ENCODE measurements around the gene MAD1L1. TPM values are rescaled to one million over a fixed set of nuclear protein-coding genes. Genes with fewer than 3 reads are reported as not detected.

The MAD1L1 gene
- total and polyA plus RNA-seq, 3 experiments from 2014 or later, result 43.6 to 185 (median 47.3) TPM

- no peaks in the 10 kb centered on the region for H3K9me3 ChIP-seq (ENCODE audit: low read length)
- CTCF ChIA-PET, result no interaction called here
- no peak overlapping the region for H3K4me3 ChIP-seq (ENCODE audit: low read length)
- Mint-ChIP-seq H3K9me3 (no peaks in the 10 kb centered on the region), H3K27ac (no peak overlapping the region), H3K36me3 (peaks cover 2 to 5% (median 5%) of the 10 kb centered on the region in 3 donors), H3K4me1 (peaks cover 6 to 22% (median 12%) of the 10 kb centered on the region in 3 donors), H3K4me3 (no peak overlapping the region), H3K27me3 (peaks cover 0 to 2% of the 10 kb centered on the region in 2 donors)
- H3K4me1 ChIP-seq (ENCODE audit: insufficient read depth, low read length), result peaks cover 19% of the 10 kb centered on the region
- H3K36me3 ChIP-seq (ENCODE audit: insufficient read depth, low read length), result no peaks in the 10 kb centered on the region
- no peaks in the 10 kb centered on the region for H3K27me3 ChIP-seq (ENCODE audit: insufficient read depth, low read length, poor library complexity, severe bottlenecking)
- POLR2A ChIA-PET, result no interaction called here
- H3K27ac ChIP-seq (ENCODE audit: low read depth, low read length), result no peak overlapping the region
- DNase-seq, result no peak
These were observed 278.3 kb downstream of the MAD1L1 start for GRCh38 chr7:1954366-1955004.

GRCh38 chr7:1953199-1954190 is 279.2 kb downstream of the MAD1L1 start:
- POLR2A ChIA-PET, result no interaction called here

GRCh38 chr7:1952781-1953180 is 280.0 kb downstream of the MAD1L1 start:
- no peaks in the 10 kb centered on the region for H3K9me3 Mint-ChIP-seq
- no peak overlapping the region for H3K27ac Mint-ChIP-seq
- peaks cover 6 to 25% (median 14%) of the 10 kb centered on the region in 3 donors for H3K4me1 Mint-ChIP-seq

More at GRCh38 chr7:1953199-1954190, 279.2 kb downstream of the MAD1L1 start:
- no peak for DNase-seq
- Histone ChIP-seq H3K27ac (ENCODE audit: low read depth, low read length) (no peak overlapping the region), H3K9me3 (ENCODE audit: low read length) (no peaks in the 10 kb centered on the region), H3K4me3 (ENCODE audit: low read length) (no peak overlapping the region), H3K27me3 (ENCODE audit: insufficient read depth, low read length, poor library complexity, severe bottlenecking) (no peaks in the 10 kb centered on the region), H3K4me1 (ENCODE audit: insufficient read depth, low read length) (peaks cover 19% of the 10 kb centered on the region), H3K36me3 (ENCODE audit: insufficient read depth, low read length) (no peaks in the 10 kb centered on the region)
- peaks cover 0 to 2% of the 10 kb centered on the region in 2 donors for H3K27me3 Mint-ChIP-seq
- no peak overlapping the region for H3K27ac Mint-ChIP-seq
- no peak overlapping the region for H3K4me3 Mint-ChIP-seq
- CTCF ChIA-PET, result no interaction called here
- H3K36me3 Mint-ChIP-seq, result peaks cover 2 to 5% (median 3%) of the 10 kb centered on the region in 3 donors
- H3K4me1 Mint-ChIP-seq, result peaks cover 6 to 25% (median 14%) of the 10 kb centered on the region in 3 donors
- H3K9me3 Mint-ChIP-seq, result no peaks in the 10 kb centered on the region

GRCh38 chr7:1952169-1952760 is 280.5 kb downstream of the MAD1L1 start:
- H3K27me3 Mint-ChIP-seq, result no peaks in the 10 kb centered on the region
- ChIA-PET CTCF (no interaction called here), POLR2A (no interaction called here)
- H3K4me1 ChIP-seq (ENCODE audit: insufficient read depth, low read length), result peaks cover 19% of the 10 kb centered on the region
- no peak for DNase-seq
- no peak overlapping the region for H3K27ac ChIP-seq (ENCODE audit: low read depth, low read length)
- no peaks in the 10 kb centered on the region for H3K9me3 ChIP-seq (ENCODE audit: low read length)
- no peaks in the 10 kb centered on the region for H3K36me3 ChIP-seq (ENCODE audit: insufficient read depth, low read length)
- H3K36me3 Mint-ChIP-seq, result peaks cover 0 to 5% (median 2%) of the 10 kb centered on the region in 3 donors
- H3K4me3 ChIP-seq (ENCODE audit: low read length), result no peak overlapping the region
- no peaks in the 10 kb centered on the region for H3K27me3 ChIP-seq (ENCODE audit: insufficient read depth, low read length, poor library complexity, severe bottlenecking)
- peak overlapping the region in 1 of 8 donors; percentile 61 for H3K27ac Mint-ChIP-seq
- no peaks in the 10 kb centered on the region for H3K9me3 Mint-ChIP-seq
- H3K4me3 Mint-ChIP-seq, result peak overlapping the region in 1 of 7 donors; percentile 27
- peaks cover 6 to 25% (median 14%) of the 10 kb centered on the region in 3 donors for H3K4me1 Mint-ChIP-seq

More at GRCh38 chr7:1952781-1953180, 280.0 kb downstream of the MAD1L1 start:
- H3K9me3 ChIP-seq (ENCODE audit: low read length), result no peaks in the 10 kb centered on the region
- H3K4me3 Mint-ChIP-seq, result no peak overlapping the region
- CTCF ChIA-PET, result no interaction called here
- H3K27me3 Mint-ChIP-seq, result peaks cover 0 to 2% of the 10 kb centered on the region in 2 donors
- no peak overlapping the region for H3K27ac ChIP-seq (ENCODE audit: low read depth, low read length)
- no peak for DNase-seq
- H3K36me3 Mint-ChIP-seq, result peaks cover 0 to 5% (median 2%) of the 10 kb centered on the region in 3 donors
- H3K36me3 ChIP-seq (ENCODE audit: insufficient read depth, low read length), result no peaks in the 10 kb centered on the region
- H3K27me3 ChIP-seq (ENCODE audit: insufficient read depth, low read length, poor library complexity, severe bottlenecking), result no peaks in the 10 kb centered on the region
- POLR2A ChIA-PET, result no interaction called here
- peaks cover 19% of the 10 kb centered on the region for H3K4me1 ChIP-seq (ENCODE audit: insufficient read depth, low read length)
- no peak overlapping the region for H3K4me3 ChIP-seq (ENCODE audit: low read length)

- DNase-seq, result no peak
- H3K4me3 ChIP-seq (ENCODE audit: low read length), result no peak overlapping the region
- Mint-ChIP-seq H3K9me3 (no peaks in the 10 kb centered on the region), H3K4me1 (peaks cover 6 to 25% (median 14%) of the 10 kb centered on the region in 3 donors), H3K27ac (peak overlapping the region in 4 of 8 donors; percentile 47 to 71 (median 61)), H3K4me3 (peak overlapping the region in 3 of 7 donors; percentile 13 to 48 (median 19)), H3K27me3 (no peaks in the 10 kb centered on the region), H3K36me3 (peaks cover 0 to 3% (median 0%) of the 10 kb centered on the region in 3 donors)
- H3K36me3 ChIP-seq (ENCODE audit: insufficient read depth, low read length), result no peaks in the 10 kb centered on the region
- no peak overlapping the region for H3K27ac ChIP-seq (ENCODE audit: low read depth, low read length)
- H3K9me3 ChIP-seq (ENCODE audit: low read length), result no peaks in the 10 kb centered on the region
- POLR2A ChIA-PET, result no interaction called here
- CTCF ChIA-PET, result no interaction called here
- H3K27me3 ChIP-seq (ENCODE audit: insufficient read depth, low read length, poor library complexity, severe bottlenecking), result no peaks in the 10 kb centered on the region
- peaks cover 19% of the 10 kb centered on the region for H3K4me1 ChIP-seq (ENCODE audit: insufficient read depth, low read length)
These were observed 281.1 kb downstream of the MAD1L1 start for GRCh38 chr7:1951600-1951999.

- no peaks in the 10 kb centered on the region for H3K9me3 Mint-ChIP-seq
- Histone ChIP-seq H3K4me3 (ENCODE audit: low read length) (no peak overlapping the region), H3K4me1 (ENCODE audit: insufficient read depth, low read length) (peaks cover 19% of the 10 kb centered on the region), H3K27me3 (ENCODE audit: insufficient read depth, low read length, poor library complexity, severe bottlenecking) (no peaks in the 10 kb centered on the region), H3K36me3 (ENCODE audit: insufficient read depth, low read length) (no peaks in the 10 kb centered on the region), H3K9me3 (ENCODE audit: low read length) (no peaks in the 10 kb centered on the region), H3K27ac (ENCODE audit: low read depth, low read length) (no peak overlapping the region)
- peak in 1 of 5 donors; percentile 50 for DNase-seq
- peak overlapping the region in 3 of 8 donors; percentile 12 to 61 (median 47) for H3K27ac Mint-ChIP-seq
- H3K4me3 Mint-ChIP-seq, result peak overlapping the region in 3 of 7 donors; percentile 13 to 51 (median 19)
- POLR2A ChIA-PET, result no interaction called here
- no peaks in the 10 kb centered on the region for H3K27me3 Mint-ChIP-seq
- CTCF ChIA-PET, result no interaction called here
- peaks cover 0 to 3% (median 0%) of the 10 kb centered on the region in 3 donors for H3K36me3 Mint-ChIP-seq
- peaks cover 6 to 25% (median 14%) of the 10 kb centered on the region in 3 donors for H3K4me1 Mint-ChIP-seq
These were observed 281.6 kb downstream of the MAD1L1 start for GRCh38 chr7:1951159-1951536.

- Histone ChIP-seq H3K9me3 (ENCODE audit: low read length) (no peaks in the 10 kb centered on the region), H3K4me1 (ENCODE audit: insufficient read depth, low read length) (peaks cover 19% of the 10 kb centered on the region), H3K27me3 (ENCODE audit: insufficient read depth, low read length, poor library complexity, severe bottlenecking) (no peaks in the 10 kb centered on the region), H3K4me3 (ENCODE audit: low read length) (no peak overlapping the region), H3K27ac (ENCODE audit: low read depth, low read length) (no peak overlapping the region), H3K36me3 (ENCODE audit: insufficient read depth, low read length) (no peaks in the 10 kb centered on the region)
- no peaks in the 10 kb centered on the region for H3K9me3 Mint-ChIP-seq
- ChIA-PET POLR2A (no interaction called here), CTCF (no interaction called here)
- H3K27me3 Mint-ChIP-seq, result no peaks in the 10 kb centered on the region
- H3K4me3 Mint-ChIP-seq, result no peak overlapping the region
- H3K27ac Mint-ChIP-seq, result peak overlapping the region in 1 of 8 donors; percentile 12
- H3K36me3 Mint-ChIP-seq, result peaks cover 0 to 3% (median 0%) of the 10 kb centered on the region in 3 donors
- DNase-seq, result peak in 1 of 5 donors; percentile 39
- H3K4me1 Mint-ChIP-seq, result peaks cover 6 to 26% (median 14%) of the 10 kb centered on the region in 3 donors
These were observed 282.1 kb downstream of the MAD1L1 start for GRCh38 chr7:1950452-1951158.
